ENCODE measurements around the gene EGFL7. TPM values are rescaled to one million over a fixed set of nuclear protein-coding genes. Genes with fewer than 3 reads are reported as not detected.
A peak's percentile ranks its signal among the peaks of the same experiment; 100 is the strongest.

The EGFL7 gene
- total RNA-seq, 3 donors from 2014 or later: 15.9 to 43.4 (median 18.9) TPM

- H3K4me3 ChIP-seq: no peak overlapping the region
- no peaks in the 10 kb centered on the region for H3K9me3 ChIP-seq
- DNase-seq (no peak), ATAC-seq (no peak)
- no peak for TF ChIP-seq CTCF (IDR thresholded peaks at IDR 0.05)
- H3K36me3 ChIP-seq (ENCODE audit: low read depth): no peaks in the 10 kb centered on the region
- intact Hi-C loops (cut with DNase I, micrococcal nuclease): no loop called here
- H3K4me1 ChIP-seq (ENCODE audit: low read depth): no peaks in the 10 kb centered on the region
These were observed 6.5 kb upstream of the EGFL7 start for GRCh38 chr9:136656183-136656738.

- TF ChIP-seq CTCF (IDR thresholded peaks at IDR 0.05): no peak
These were observed 5.7 kb upstream of the EGFL7 start for GRCh38 chr9:136656795-136657611.

GRCh38 chr9:136657974-136658848 lies 4.5 kb upstream of the EGFL7 start:
- no peak for TF ChIP-seq CTCF (IDR thresholded peaks at IDR 0.05)
- Histone ChIP-seq H3K36me3 (ENCODE audit: low read depth) (no peaks in the 10 kb centered on the region), H3K4me1 (ENCODE audit: low read depth) (no peaks in the 10 kb centered on the region), H3K9me3 (no peaks in the 10 kb centered on the region), H3K4me3 (no peak overlapping the region)
- ATAC-seq (peak; percentile 46), DNase-seq (peak in 1 of 3 donors; percentile 43)
- intact Hi-C loops (cut with DNase I, micrococcal nuclease): no loop called here

More at GRCh38 chr9:136656795-136657611, 5.7 kb upstream of the EGFL7 start:
- no peak for ATAC-seq
- Histone ChIP-seq H3K36me3 (ENCODE audit: low read depth) (no peaks in the 10 kb centered on the region), H3K9me3 (no peaks in the 10 kb centered on the region), H3K4me3 (no peak overlapping the region), H3K4me1 (ENCODE audit: low read depth) (no peaks in the 10 kb centered on the region)
- peak in 1 of 3 donors; percentile 25 for DNase-seq
- intact Hi-C loops (cut with DNase I, micrococcal nuclease): no loop called here

GRCh38 chr9:136658849-136659535 lies 3.7 kb upstream of the EGFL7 start:
- intact Hi-C loops (cut with DNase I, micrococcal nuclease): no loop called here
- DNase-seq (peak in 1 of 3 donors; percentile 30), ATAC-seq (no peak)
- no peaks in the 10 kb centered on the region for H3K9me3 ChIP-seq
- TF ChIP-seq CTCF (IDR thresholded peaks at IDR 0.05): no peak
- no peaks in the 10 kb centered on the region for H3K4me1 ChIP-seq (ENCODE audit: low read depth)
- H3K4me3 ChIP-seq: no peak overlapping the region
- H3K36me3 ChIP-seq (ENCODE audit: low read depth): no peaks in the 10 kb centered on the region

Measured in mucosa of descending colon (tissue), 3 donors.